SU-DHL-6 (cell line): ENCODE data around the gene SCYL2.

Source experiments
- EZH2phosphoT487 ChIP-seq: fragments of 200-600 bp; sonication (generic), shearing (Covaris generic); conservative IDR thresholded peaks from 2 replicates; pipeline ENCODE4 v1.6.1; 2018; ENCODE audit warnings: mild to moderate bottlenecking, antibody characterized with exemption, low read length, moderate library complexity, mixed read lengths
- TF ChIP-seq, protein P1 (sequence below): fragments of 200-600 bp; sonication (generic); IDR thresholded peaks from one replicate; pipeline ENCODE4 v1.5.1; 2017; ENCODE audit warnings: antibody characterized with exemption, mild to moderate bottlenecking, low read length, moderate library complexity; ENCODE audit not compliant: insufficient read depth, poor library complexity, severe bottlenecking

- TF ChIP-seq, protein P1, sequence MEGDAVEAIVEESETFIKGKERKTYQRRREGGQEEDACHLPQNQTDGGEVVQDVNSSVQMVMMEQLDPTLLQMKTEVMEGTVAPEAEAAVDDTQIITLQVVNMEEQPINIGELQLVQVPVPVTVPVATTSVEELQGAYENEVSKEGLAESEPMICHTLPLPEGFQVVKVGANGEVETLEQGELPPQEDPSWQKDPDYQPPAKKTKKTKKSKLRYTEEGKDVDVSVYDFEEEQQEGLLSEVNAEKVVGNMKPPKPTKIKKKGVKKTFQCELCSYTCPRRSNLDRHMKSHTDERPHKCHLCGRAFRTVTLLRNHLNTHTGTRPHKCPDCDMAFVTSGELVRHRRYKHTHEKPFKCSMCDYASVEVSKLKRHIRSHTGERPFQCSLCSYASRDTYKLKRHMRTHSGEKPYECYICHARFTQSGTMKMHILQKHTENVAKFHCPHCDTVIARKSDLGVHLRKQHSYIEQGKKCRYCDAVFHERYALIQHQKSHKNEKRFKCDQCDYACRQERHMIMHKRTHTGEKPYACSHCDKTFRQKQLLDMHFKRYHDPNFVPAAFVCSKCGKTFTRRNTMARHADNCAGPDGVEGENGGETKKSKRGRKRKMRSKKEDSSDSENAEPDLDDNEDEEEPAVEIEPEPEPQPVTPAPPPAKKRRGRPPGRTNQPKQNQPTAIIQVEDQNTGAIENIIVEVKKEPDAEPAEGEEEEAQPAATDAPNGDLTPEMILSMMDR, result no peak
- no peak for TF ChIP-seq EZH2phosphoT487
These were observed 41.5 kb upstream of the SCYL2 start for GRCh38 chr12:100225491-100225890.
